Measurements from ENCODE around the gene AFF3.

The AFF3 gene

GRCh38 chr2:99697811-99698568, 444.4 kb downstream of the AFF3 start:
- DNase-seq (ENCODE audit: low read depth) = no peak

GRCh38 chr2:99695944-99696253, 446.5 kb downstream of the AFF3 start:
- no peak for DNase-seq (ENCODE audit: low read depth)

- DNase-seq (ENCODE audit: low read depth) = no peak
Observed at GRCh38 chr2:99695130-99695943, 447.1 kb downstream of the AFF3 start.

DNA sequence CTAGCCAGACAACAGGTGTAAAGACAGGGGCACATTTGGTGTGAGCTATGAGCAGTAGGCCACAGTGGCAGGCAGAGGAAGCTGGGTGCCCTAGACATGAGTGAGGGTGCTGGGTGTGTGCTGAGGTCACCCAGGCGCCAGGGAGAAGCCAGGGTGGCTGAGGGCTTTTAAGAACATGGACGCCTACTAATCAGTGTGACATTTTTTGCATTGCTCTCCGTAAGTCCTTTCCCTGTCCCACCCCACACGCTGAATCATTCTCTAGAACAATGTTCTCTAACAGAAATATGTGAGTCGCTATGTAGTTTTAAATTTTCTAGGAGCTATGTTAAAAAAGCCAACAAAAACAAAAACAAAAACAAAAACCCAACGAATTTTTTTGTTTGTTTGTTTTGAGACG, 448.1 kb downstream of the AFF3 start:
- DNase-seq (ENCODE audit: low read depth) = no peak

DNA sequence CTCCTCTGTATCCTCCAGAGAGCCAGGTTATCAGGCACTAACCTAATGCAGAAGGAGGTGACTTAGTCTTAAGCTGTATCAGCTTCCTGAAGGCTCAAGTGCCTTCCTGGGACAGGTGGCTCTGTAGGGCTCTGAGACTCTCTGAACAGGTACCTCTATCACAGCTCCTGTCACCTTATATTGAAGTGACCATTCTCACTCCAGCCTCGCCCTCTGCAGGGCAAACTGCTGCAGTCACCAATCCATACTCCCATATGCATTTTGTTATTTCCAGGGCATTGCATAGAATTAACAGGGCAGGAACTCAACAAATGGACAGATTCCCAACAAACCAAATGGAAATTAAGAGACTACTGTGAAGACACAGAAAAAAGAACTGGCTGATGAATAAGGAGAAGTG, 449.6 kb downstream of the AFF3 start:
- DNase-seq (ENCODE audit: low read depth) = no peak

DNA sequence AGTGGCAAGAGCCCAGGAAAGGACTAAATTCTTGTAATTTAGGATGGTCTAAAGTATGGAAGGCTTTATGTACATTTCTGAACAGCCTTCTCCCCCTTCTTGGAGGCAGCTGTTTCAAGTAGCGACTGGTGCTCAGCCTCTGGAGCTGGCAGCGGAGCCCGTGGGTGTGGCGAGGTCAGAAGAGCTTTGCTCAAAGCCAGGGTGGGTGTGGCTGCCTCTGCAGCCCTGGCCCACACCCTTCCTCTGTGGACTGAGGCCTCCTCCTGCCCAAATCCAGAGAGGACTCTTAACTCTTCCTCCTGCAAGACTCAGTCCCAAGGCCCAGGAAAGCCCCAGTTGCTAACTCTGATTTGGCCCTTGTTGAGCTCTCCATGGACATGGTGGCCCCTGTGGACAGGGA, 450.5 kb downstream of the AFF3 start:
- no peak for DNase-seq (ENCODE audit: low read depth)

DNA sequence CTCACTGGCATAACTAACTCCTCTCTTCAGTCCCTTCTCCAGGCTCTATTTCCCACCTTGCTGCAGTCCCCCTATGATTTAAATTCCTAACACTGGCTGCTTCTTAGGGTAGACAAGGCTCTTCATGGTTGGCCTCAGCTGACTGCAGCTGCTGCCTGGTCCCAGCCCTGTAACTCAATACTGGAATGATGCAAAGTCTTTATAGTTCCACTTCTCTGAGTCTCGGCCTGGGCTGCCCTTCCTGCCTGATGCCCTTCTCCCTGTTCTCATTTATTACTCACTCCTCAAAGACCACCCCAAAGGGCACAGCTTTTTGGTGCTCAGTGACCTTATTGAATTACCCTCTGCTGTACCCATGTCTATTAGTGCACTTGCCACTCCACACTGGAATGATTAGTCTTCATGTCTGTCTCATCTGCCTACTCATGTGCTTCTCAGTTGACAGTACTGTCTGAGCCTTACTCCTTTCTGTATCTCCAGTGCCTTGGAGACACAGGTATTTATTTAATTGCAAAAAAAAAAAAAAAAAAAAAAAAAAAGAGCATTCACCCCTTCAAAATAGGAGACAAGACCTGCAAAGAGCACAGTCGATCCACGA, 453.1 kb downstream of the AFF3 start:
- no peak for DNase-seq (ENCODE audit: low read depth)

GRCh38 chr2:99688699-99689098, 453.7 kb downstream of the AFF3 start:
- no peak for DNase-seq (ENCODE audit: low read depth)

- no peak for DNase-seq (ENCODE audit: low read depth)
Observed at GRCh38 chr2:99682275-99683060, 459.9 kb downstream of the AFF3 start.

- DNase-seq (ENCODE audit: low read depth) = no peak
Observed at GRCh38 chr2:99680946-99681345, 461.4 kb downstream of the AFF3 start.

DNA sequence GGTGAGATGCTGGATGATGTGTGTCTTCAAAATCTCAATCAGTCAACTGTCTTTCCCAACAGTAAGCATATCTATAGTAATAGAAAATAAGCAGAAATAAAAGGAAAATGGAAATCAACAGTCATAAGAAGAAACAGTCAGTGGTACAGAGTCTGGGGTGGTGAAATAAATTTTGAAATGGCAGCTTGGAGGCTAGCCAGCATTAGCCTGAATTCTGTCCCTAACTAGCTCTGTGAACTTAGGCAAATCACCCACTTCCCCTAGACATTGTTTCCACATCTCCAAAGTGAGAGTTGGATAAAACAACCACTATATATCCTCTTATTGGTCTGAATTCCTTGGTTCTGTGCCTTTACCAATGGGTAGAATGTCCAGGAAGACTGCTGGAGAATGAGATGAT, 462.9 kb downstream of the AFF3 start:
- no peak for DNase-seq (ENCODE audit: low read depth)

DNA sequence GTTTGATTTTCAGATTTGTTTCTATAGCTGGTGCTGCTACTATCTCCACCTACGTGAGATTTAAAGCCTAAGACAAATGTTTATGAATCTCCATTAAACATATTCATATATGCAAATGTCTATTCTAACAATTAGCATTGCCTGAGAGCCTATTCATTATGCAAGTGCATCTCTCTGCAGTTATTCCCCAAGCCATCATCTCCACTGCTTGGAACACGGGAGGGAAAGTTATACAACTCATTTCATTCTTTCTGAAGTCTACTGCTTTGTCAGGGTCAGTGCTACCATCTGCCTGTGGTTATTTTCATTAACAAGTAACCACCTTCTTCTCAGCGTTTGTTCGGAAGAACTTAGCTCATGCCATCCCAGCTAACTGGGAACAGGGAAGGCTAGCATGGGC, 463.8 kb downstream of the AFF3 start:
- DNase-seq (ENCODE audit: low read depth) = no peak

- no peak for DNase-seq (ENCODE audit: low read depth)
Observed at GRCh38 chr2:99677814-99678213, 464.6 kb downstream of the AFF3 start.

- no peak for DNase-seq (ENCODE audit: low read depth)
Observed at GRCh38 chr2:99675130-99675661, 467.2 kb downstream of the AFF3 start.

DNA sequence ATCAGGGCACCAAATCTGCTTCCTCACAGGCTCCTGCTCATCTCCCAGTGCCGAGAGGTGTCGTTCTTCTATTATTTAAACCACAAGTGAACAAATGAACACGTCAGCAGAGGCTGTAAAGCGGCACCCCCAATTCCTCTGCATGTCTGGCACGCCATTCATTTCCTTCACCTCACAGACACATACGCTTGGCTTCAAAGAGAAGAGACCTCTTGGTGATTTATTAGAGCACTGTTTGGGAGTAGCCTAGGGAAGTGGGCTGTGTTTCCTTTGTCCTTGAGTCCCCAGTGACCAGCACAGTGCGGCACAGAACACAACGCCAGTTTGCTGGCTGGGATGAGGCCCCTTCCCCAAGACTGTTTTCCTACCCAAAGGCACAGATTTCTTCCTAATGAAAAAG, 468.3 kb downstream of the AFF3 start:
- no peak for DNase-seq (ENCODE audit: low read depth)

DNA sequence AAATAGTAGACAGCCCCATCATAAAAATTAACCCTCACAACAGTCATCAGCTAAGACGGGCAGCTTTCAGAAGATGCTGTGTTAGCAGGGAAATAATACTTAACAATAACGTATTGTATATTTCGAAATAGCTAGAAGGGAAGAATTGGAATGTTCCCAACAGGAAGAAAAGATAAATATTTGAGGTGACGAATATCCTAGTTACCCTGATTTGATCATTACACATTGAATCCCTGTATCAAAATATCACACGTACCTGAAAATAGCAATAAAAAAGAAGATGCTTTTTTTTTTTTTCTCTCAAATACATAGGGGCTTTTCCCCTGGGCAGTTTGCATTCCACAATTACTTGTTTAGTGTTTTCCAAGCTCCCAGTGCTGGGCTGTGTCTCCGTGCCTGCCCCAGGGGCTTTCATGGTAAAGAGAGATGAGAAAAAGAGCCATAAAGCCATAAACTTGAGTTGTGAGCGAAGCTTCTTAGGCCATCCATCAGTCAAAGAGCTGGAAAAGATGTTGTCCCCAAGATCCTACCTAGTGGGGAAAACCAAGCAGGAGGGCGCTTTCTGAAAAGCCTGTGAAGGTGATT, 469.5 kb downstream of the AFF3 start:
- no peak for DNase-seq (ENCODE audit: low read depth)

DNA sequence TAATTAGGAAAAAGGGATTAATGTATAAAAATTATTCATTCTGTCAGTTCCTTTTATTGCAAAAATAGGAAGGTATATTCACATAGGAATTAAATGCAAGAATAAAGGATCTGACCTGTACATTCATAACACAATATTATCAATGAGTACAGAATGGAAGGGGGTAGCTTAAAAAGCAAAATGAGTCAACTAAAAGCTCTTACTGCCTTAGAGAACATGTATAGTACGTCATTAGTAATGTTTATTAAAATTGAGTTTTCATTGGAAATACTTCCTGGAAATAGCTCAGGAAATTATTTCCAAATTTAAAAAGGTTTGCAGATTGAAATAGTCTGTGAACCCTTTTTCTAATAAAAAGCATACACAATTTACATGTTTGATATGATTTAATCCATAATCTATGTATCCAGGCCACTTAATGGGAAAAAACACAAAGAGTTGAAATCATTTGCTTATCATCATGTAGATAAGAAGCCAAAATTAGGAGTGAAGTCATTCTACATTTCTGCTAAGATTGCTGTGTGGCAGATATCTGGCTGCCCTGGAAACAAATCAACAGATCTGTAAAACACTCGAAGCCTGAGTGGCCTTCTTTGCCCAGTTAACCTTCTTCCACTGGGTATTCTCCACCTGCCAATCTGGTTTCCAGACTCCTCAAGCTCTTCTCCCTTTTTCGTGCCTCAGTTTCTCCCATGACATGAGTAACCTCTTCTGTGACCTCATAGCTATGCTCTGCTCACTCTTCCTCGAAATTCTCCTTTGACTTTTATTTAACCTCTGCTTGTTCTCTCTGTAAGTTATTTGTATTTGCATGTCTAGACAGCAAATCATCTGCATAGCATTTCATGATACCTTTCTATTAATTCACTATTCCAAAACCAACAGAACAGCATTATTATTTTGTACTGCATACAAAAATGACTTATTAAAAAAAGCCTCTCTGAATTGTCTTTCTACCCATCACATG, 471.3 kb downstream of the AFF3 start:
- DNase-seq (ENCODE audit: low read depth) = no peak

DNA sequence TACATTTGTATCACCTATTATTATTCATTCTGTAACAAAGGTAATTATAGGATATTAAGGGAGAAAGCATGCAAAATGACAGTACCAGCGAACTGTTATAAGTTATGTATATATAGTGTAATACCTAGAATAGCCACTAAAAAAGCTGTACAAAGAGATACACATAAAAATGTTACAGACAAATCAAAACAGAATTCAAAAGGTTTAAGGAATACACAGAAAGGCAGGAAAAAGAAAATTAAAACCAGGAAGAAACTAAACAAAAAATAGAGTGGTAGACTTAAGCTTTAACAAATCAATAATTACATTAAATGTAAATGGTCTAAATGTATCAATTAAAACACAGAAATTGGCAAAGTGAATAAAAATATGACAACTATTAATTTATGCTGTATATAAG, 476.1 kb downstream of the AFF3 start:
- DNase-seq (ENCODE audit: low read depth) = no peak

DNA sequence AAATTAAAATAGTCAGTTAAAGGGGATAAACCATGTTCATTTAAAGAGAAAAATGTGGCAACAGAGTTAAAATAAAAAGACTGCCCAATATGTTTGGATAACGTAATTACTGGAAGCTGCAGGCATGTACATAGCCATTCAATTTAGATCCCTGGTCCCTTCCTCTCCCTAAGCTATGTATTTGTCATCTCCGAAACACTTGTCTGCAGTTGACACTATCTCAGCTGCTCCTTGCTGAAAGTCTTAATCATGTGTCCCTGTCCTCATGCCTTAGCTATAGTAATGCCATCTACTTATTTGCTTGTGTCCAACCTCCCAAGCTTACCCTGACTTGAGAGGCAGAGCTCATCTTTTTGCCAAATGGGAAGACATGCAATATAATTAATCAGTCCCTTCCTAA, 478.7 kb downstream of the AFF3 start:
- DNase-seq (ENCODE audit: low read depth) = no peak

DNA sequence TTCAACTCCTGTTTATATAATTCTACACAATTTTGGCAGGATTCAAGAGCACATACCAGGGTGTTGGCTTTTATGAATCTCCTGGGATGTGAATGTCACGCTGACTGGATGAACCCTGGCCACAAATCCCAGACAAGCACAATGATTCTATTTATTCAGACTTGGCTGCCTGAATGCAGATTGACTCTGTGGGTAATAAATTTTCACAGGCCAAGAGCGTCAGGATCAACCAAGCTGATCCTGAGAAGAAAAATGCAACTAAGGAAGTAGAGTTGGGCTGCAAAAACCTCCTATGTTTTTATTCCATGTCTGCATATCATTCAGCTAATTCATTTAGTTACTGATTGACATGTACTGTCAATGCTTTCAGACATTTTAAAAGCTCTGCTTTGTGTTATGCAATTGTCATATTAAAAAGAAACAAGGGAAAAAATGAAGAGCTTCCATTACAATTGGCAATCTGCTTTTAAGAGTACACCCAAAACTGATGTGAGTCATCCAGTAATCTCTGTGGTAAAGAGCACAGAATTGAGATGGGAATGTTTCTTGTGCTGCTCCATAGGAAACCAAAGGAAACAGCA, 479.5 kb downstream of the AFF3 start:
- DNase-seq (ENCODE audit: low read depth) = no peak

Data from activated T-helper 9 cell treated with anti-CD3 and anti-CD28 coated beads, Interleukin-2, amount 50 U/mL, for 16 hours (primary cell).